Measurements from ENCODE around the gene ZNF384.

The ZNF384 gene

GRCh38 chr12:6699259-6699988, 10.2 kb upstream of the ZNF384 start:
- DNase-seq (ENCODE audit: extremely low read depth in 1 of 2, low read depth in 1 of 2): no peak

GRCh38 chr12:6698352-6699046, 9.3 kb upstream of the ZNF384 start:
- no peak for DNase-seq (ENCODE audit: extremely low read depth in 1 of 2, low read depth in 1 of 2)

GRCh38 chr12:6697584-6698351, 8.6 kb upstream of the ZNF384 start:
- DNase-seq (ENCODE audit: extremely low read depth in 1 of 2, low read depth in 1 of 2): no peak

- no peak for DNase-seq (ENCODE audit: extremely low read depth in 1 of 2, low read depth in 1 of 2)
These were observed 7.8 kb upstream of the ZNF384 start for GRCh38 chr12:6696690-6697583.

GRCh38 chr12:6695313-6696045, 6.3 kb upstream of the ZNF384 start:
- no peak for DNase-seq (ENCODE audit: extremely low read depth in 1 of 2, low read depth in 1 of 2)

GRCh38 chr12:6694701-6695100, 5.5 kb upstream of the ZNF384 start:
- no peak for DNase-seq (ENCODE audit: extremely low read depth in 1 of 2, low read depth in 1 of 2)

GRCh38 chr12:6693832-6694355, 4.7 kb upstream of the ZNF384 start:
- DNase-seq (ENCODE audit: extremely low read depth in 1 of 2, low read depth in 1 of 2): no peak

GRCh38 chr12:6692888-6693287, 3.7 kb upstream of the ZNF384 start:
- DNase-seq (ENCODE audit: extremely low read depth in 1 of 2, low read depth in 1 of 2): no peak

- no peak for DNase-seq (ENCODE audit: extremely low read depth in 1 of 2, low read depth in 1 of 2)
These were observed 2.3 kb upstream of the ZNF384 start for GRCh38 chr12:6691473-6691872.

GRCh38 chr12:6688543-6688998, 604 bp downstream of the ZNF384 start:
- no peak for DNase-seq (ENCODE audit: extremely low read depth in 1 of 2, low read depth in 1 of 2)

GRCh38 chr12:6685814-6686213, 3.4 kb downstream of the ZNF384 start:
- no peak for DNase-seq (ENCODE audit: extremely low read depth in 1 of 2, low read depth in 1 of 2)

GRCh38 chr12:6684609-6685008, 4.6 kb downstream of the ZNF384 start:
- DNase-seq (ENCODE audit: extremely low read depth in 1 of 2, low read depth in 1 of 2): peak in 1 of 2 donors; percentile 44

GRCh38 chr12:6676962-6677361, 12.2 kb downstream of the ZNF384 start:
- no peak for DNase-seq (ENCODE audit: extremely low read depth in 1 of 2, low read depth in 1 of 2)

GRCh38 chr12:6672143-6672542, 17.0 kb downstream of the ZNF384 start:
- no peak for DNase-seq (ENCODE audit: extremely low read depth in 1 of 2, low read depth in 1 of 2)

- no peak for DNase-seq (ENCODE audit: extremely low read depth in 1 of 2, low read depth in 1 of 2)
These were observed 21.5 kb downstream of the ZNF384 start for GRCh38 chr12:6667559-6668210.

- no peak for DNase-seq (ENCODE audit: extremely low read depth in 1 of 2, low read depth in 1 of 2)
These were observed 23.0 kb downstream of the ZNF384 start for GRCh38 chr12:6666211-6666610.

- no peak for DNase-seq (ENCODE audit: extremely low read depth in 1 of 2, low read depth in 1 of 2)
These were observed 24.3 kb downstream of the ZNF384 start for GRCh38 chr12:6664902-6665301.

- peak; percentile 89 to 96 for DNase-seq (ENCODE audit: extremely low read depth in 1 of 2, low read depth in 1 of 2)
These were observed 26.1 kb downstream of the ZNF384 start, which contains the start of gene ING4 for GRCh38 chr12:6662906-6663742. ING4 (minus strand) TSS chr12:6663119; CDS start chr12:6663101, 18 bp downstream.
